ENCODE results near the gene KPNA2. TPM values are rescaled to one million over a fixed set of nuclear protein-coding genes. Genes with fewer than 3 reads are reported as not detected.

Gene KPNA2
- total and polyA plus RNA-seq, 2 of the 8 experiments (the other 6 are each of a cell fraction or from before 2014, with no cell fraction given), result 413 to 612 TPM

DNA sequence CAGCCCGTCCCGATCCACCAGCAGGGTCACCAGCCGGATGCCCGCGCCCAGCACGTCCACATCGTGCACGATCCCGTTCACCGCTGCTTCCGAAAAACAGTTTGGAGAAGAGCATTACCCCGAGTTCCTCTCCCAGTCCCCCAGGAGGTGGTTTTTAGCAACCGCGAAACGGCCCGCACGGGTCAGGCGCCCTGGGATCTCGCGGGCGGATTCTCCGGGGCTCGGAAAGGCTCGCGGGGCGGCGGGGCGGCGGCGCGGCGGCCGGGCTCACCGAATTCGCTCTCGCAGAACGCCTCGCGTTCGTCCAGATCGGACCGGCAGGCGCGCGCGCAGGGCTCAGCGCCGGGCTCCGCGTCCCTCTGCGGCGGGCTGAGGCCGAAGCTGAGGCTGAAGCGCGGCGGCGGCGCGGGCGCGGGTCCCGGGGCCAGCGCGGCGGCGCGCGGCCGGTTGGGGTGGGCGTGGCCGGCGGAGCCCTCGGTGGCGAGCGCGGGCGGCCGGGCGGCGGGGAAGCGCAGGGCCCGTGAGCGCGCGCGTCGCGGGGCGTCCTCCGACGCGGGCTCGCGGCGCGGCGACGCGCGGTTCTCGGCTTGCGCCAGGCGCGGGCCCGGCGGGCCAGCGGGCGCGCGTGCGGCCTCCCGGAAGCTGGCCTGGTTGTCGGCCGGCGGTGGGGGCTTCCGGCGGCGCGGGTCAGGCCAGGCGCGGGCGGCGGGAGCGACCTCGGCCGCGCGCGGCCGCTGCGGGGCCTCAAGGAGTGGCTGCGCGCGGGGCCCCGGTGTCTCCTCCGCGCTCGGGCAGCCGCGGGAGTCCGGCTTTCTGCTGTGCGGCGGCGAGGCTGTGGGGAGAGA lies 42.2 kb upstream of the KPNA2 start:
- Histone ChIP-seq H3K36me3 (ENCODE audit: control insufficient read depth in 2 of 4, insufficient read depth in 4 of 4, low read length in 3 of 4) (no peaks in the 10 kb centered on the region), H3K79me1 (ENCODE audit: low read depth, low read length) (no peaks in the 10 kb centered on the region), H2AK5ac (ENCODE audit: low read depth, low read length) (no peak overlapping the region), H3K9me3 (ENCODE audit: insufficient read depth in 2 of 2, low read depth in 1 of 2, low read length in 1 of 2) (no peaks in the 10 kb centered on the region), H3K4me1 (replicated peaks in 1 of 4; ENCODE audit: control insufficient read depth in 3 of 4, insufficient read depth in 4 of 4, low read length in 3 of 4) (peaks cover 0 to 13% (median 7%) of the 10 kb centered on the region in 4 experiments; a peak in 4 of 7 replicates), H3K14ac (ENCODE audit: insufficient read length) (no peak overlapping the region), H2AFZ (ENCODE audit: low read length) (peak overlapping the region; percentile 90), H4K8ac (ENCODE audit: extremely low read depth, insufficient read depth, low read length) (peak overlapping the region; percentile 95), H3K23ac (ENCODE audit: insufficient read length) (no peak overlapping the region), H2BK120ac (replicated peaks; ENCODE audit: low read depth, low read length) (no peak overlapping the region), H4K91ac (replicated peaks; ENCODE audit: insufficient read length, low read length) (peak overlapping the region; percentile 75), H3K79me2 (ENCODE audit: control insufficient read depth in 1 of 2, insufficient read depth in 2 of 2, low read length in 2 of 2) (no peaks in the 10 kb centered on the region), H2BK15ac (ENCODE audit: low read length) (no peak overlapping the region), H3K4me3 (ENCODE audit: extremely low read depth in 1 of 4, insufficient read depth in 2 of 4, low read depth in 3 of 4, low read length in 4 of 4) (peak overlapping the region; percentile 84 to 97 (median 86)), H3K4me2 (ENCODE audit: insufficient read depth in 1 of 2, low read depth in 2 of 2, low read length in 2 of 2) (peak overlapping the region; percentile 83 to 92), H3K56ac (replicated peaks; ENCODE audit: insufficient read length, low read depth, low read length) (peak overlapping the region; percentile 82), H3K9ac (replicated peaks in 1 of 4; ENCODE audit: extremely low read depth in 1 of 4, low read depth in 3 of 4, low read length in 3 of 4) (peak overlapping the region; percentile 72 to 81 (median 76)), H2BK12ac (ENCODE audit: low read depth, low read length) (no peak overlapping the region; the same call in 1 of the 2 replicates), H4K5ac (ENCODE audit: insufficient read length, low read depth, low read length) (peak overlapping the region; percentile 88), H3K27ac (ENCODE audit: low read depth, low read length) (peak overlapping the region; percentile 66; the same call in 1 of the 2 replicates), H2BK5ac (ENCODE audit: low read depth, low read length) (peak overlapping the region; percentile 81), H2BK20ac (ENCODE audit: low read length) (no peak overlapping the region), H3K27me3 (replicated peaks in 1 of 4; ENCODE audit: control insufficient read depth in 3 of 4, extremely low read depth in 1 of 4, insufficient read depth in 3 of 4, low read length in 3 of 4) (peaks cover 0 to 21% (median 10%) of the 10 kb centered on the region in 4 experiments; a peak in 6 of 7 replicates), H3K18ac (ENCODE audit: extremely low read depth, low read length) (peak overlapping the region; percentile 93), H3K4ac (replicated peaks; ENCODE audit: insufficient read length, low read depth, low read length) (peak overlapping the region; percentile 97), H4K20me1 (replicated peaks in 1 of 2; ENCODE audit: control insufficient read depth in 1 of 2, insufficient read depth in 2 of 2, low read length in 2 of 2) (no peaks in the 10 kb centered on the region), H3K23me2 (ENCODE audit: low read depth, low read length) (peaks cover 9% of the 10 kb centered on the region; the same call in 1 of the 2 replicates)
- FAIRE-seq (no peak), DNase-seq (ENCODE audit: low read depth in 1 of 2, low spot score in 2 of 2) (peak in 1 of 2 experiments; percentile 84)
- CTCF ChIA-PET (ENCODE audit: partially characterized antibody), result interaction anchor here (1.0 to 2.1 kb wide), 2 partner anchors 8 to 16 kb away, joined by 3 to 8 read pairs; no protein-coding TSS in a partner anchor
- 2% methylated on average over 61 of the region's 144 CpGs; no CpG with 5 or more reads in 1 of the 2 experiments for WGBS, 2 experiments (ENCODE audit: extremely low coverage in 1 of 2, insufficient coverage in 1 of 2, insufficient read length in 1 of 2, insufficient replicate concordance in 2 of 2, low coverage in 1 of 2, low lambda C conversion rate in 2 of 2, missing lambda C conversion rate in 1 of 2)
- POLR2A ChIA-PET (ENCODE audit: partially characterized antibody), result interaction anchor here (0.5 to 1.9 kb wide), 8 partner anchors 11 to 343 kb away, joined by 3 to 13 read pairs (median 3); no protein-coding TSS in a partner anchor
- TF ChIP-seq MAFK (IDR thresholded peaks at IDR 0.05; ENCODE audit: low read depth, low read length) (no peak), RNF2 (IDR thresholded peaks at IDR 0.05; ENCODE audit: borderline replicate concordance, low read depth, low read length, missing control alignments, poor library complexity, severe bottlenecking) (no peak), SAP30 (IDR thresholded peaks at IDR 0.05; ENCODE audit: insufficient read depth, insufficient replicate concordance, low read length) (no peak), CTBP2 (IDR thresholded peaks at IDR 0.05; ENCODE audit: borderline replicate concordance, insufficient read depth, insufficient read length, low read length) (no peak), CBX8 (IDR thresholded peaks at IDR 0.05; ENCODE audit: borderline replicate concordance, low read depth, low read length) (no peak), BRCA1 (IDR thresholded peaks at IDR 0.05; ENCODE audit: low read depth, low read length) (no peak), POU5F1 (IDR thresholded peaks at IDR 0.05; ENCODE audit: low read depth, low read length) (no peak), ZNF274 (IDR thresholded peaks at IDR 0.05; ENCODE audit: borderline replicate concordance, extremely low read depth, low read length) (no peak)

Measured in H1 (cell line).